PFSK-1 (cell line): ENCODE measurements around the gene FXYD4.

Experiments used
- POLR2AphosphoS5 ChIP-seq: IDR thresholded peaks from 2 replicates; pipeline ENCODE4 v1.6.1; 2012; ENCODE audit warnings: low read depth, mild to moderate bottlenecking, control low read depth, low read length, moderate library complexity
- TF ChIP-seq, protein P1 (sequence below), 2 experiments: IDR thresholded peaks; 2 replicates each; pipeline versions ENCODE4 v1.6.1 to v1.8.0; 2011 to 2012; ENCODE audit warnings: low read depth in 2 of 2, low read length in 2 of 2, control low read depth in 1 of 2, inconsistent platforms in 1 of 2, mild to moderate bottlenecking in 1 of 2, moderate library complexity in 1 of 2; ENCODE audit not compliant: insufficient read depth in 1 of 2

DNA sequence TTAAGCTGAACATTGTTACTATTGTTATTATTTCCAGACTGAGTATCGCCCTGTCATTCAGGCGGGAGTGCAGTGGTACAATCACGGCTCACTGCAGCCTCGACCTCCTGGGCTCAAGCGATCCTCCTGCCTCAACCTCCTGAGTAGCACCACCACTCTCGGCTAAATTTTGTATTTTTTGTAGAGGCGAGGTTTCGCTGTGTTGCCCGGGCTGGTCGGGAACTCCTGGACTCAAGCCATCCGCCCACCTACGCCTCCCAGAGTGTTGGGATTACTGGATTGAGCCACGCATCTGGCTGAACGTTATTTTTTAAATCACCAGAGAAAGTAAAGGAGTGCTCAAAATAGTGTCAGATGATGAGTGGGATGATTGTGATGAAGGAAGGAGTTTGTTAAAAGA lies 38.9 kb downstream of the FXYD4 start:
- TF ChIP-seq, protein P1, sequence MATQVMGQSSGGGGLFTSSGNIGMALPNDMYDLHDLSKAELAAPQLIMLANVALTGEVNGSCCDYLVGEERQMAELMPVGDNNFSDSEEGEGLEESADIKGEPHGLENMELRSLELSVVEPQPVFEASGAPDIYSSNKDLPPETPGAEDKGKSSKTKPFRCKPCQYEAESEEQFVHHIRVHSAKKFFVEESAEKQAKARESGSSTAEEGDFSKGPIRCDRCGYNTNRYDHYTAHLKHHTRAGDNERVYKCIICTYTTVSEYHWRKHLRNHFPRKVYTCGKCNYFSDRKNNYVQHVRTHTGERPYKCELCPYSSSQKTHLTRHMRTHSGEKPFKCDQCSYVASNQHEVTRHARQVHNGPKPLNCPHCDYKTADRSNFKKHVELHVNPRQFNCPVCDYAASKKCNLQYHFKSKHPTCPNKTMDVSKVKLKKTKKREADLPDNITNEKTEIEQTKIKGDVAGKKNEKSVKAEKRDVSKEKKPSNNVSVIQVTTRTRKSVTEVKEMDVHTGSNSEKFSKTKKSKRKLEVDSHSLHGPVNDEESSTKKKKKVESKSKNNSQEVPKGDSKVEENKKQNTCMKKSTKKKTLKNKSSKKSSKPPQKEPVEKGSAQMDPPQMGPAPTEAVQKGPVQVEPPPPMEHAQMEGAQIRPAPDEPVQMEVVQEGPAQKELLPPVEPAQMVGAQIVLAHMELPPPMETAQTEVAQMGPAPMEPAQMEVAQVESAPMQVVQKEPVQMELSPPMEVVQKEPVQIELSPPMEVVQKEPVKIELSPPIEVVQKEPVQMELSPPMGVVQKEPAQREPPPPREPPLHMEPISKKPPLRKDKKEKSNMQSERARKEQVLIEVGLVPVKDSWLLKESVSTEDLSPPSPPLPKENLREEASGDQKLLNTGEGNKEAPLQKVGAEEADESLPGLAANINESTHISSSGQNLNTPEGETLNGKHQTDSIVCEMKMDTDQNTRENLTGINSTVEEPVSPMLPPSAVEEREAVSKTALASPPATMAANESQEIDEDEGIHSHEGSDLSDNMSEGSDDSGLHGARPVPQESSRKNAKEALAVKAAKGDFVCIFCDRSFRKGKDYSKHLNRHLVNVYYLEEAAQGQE (IDR thresholded peaks at IDR 0.05; ENCODE audit: insufficient read depth in 1 of 2, low read depth in 2 of 2, low read length in 2 of 2) = no peak
- TF ChIP-seq POLR2AphosphoS5 = no peak
